HepG2 (cell line): ENCODE measurements around the gene CHDH. TPM values are rescaled to one million over a fixed set of nuclear protein-coding genes. Genes with fewer than 3 reads are reported as not detected.

Experiments used
- ELF4 ChIP-seq: sonication (generic); formaldehyde crosslinking; IDR thresholded peaks from 2 replicates; pipeline ENCODE4 v1.5.0; 2020; ENCODE audit warnings: missing genetic modification reagents, mild to moderate bottlenecking, moderate library complexity, borderline replicate concordance
- HDAC2 ChIP-seq: sonication (generic); formaldehyde crosslinking; IDR thresholded peaks from 2 replicates; pipeline ENCODE4 v1.4.0; 2020; ENCODE audit warnings: missing genetic modification reagents
- KLF11 ChIP-seq: IDR thresholded peaks from 2 replicates; pipeline ENCODE4 v1.6.1; 2016; ENCODE audit warnings: missing compliant biosample characterization
- NCOA5 ChIP-seq: sonication (generic); formaldehyde crosslinking; IDR thresholded peaks from 2 replicates; pipeline ENCODE4 v1.4.0; 2020; ENCODE audit warnings: missing genetic modification reagents
- PHF8 ChIP-seq: sonication (generic); formaldehyde crosslinking; IDR thresholded peaks from 2 replicates; pipeline ENCODE4 v1.5.0; 2020; ENCODE audit warnings: missing genetic modification reagents
- POLR2AphosphoS2 ChIP-seq: IDR thresholded peaks from 2 replicates; pipeline ENCODE4 v1.6.1; 2011; ENCODE audit warnings: low read depth, low read length, improper control_type of control experiment
- PRPF4 ChIP-seq: fragments of 200-400 bp; formaldehyde crosslinking; IDR thresholded peaks from 2 replicates; pipeline ENCODE4 v1.6.1; 2016; ENCODE audit warnings: low read length, low read depth; ENCODE audit not compliant: poor library complexity, severe bottlenecking
- RNF2 ChIP-seq: fragments of 450-650 bp; conservative IDR thresholded peaks from 2 replicates; pipeline ENCODE4 v1.6.1; 2016; ENCODE audit warnings: low read depth
- SALL2 ChIP-seq: sonication (generic); formaldehyde crosslinking; IDR thresholded peaks from 2 replicates; pipeline ENCODE4 v1.8.1; 2023; ENCODE audit warnings: mild to moderate bottlenecking, missing genetic modification reagents, inconsistent platforms
- SMAD9 ChIP-seq: sonication (generic); formaldehyde crosslinking; IDR thresholded peaks from 2 replicates; pipeline ENCODE4 v1.5.1; 2020; ENCODE audit warnings: mild to moderate bottlenecking, missing genetic modification reagents
- SP4 ChIP-seq: sonication (generic); formaldehyde crosslinking; IDR thresholded peaks from 2 replicates; pipeline ENCODE4 v1.8.1; 2023; ENCODE audit warnings: mild to moderate bottlenecking, missing genetic modification reagents
- TEAD2 ChIP-seq: sonication (generic); formaldehyde crosslinking; IDR thresholded peaks from 2 replicates; pipeline ENCODE4 v1.9.0; 2021; ENCODE audit warnings: missing genetic modification reagents
- ZNF136 ChIP-seq: sonication (generic); formaldehyde crosslinking; IDR thresholded peaks from 2 replicates; pipeline ENCODE4 v1.8.1; 2022; ENCODE audit warnings: low read depth, mild to moderate bottlenecking, moderate library complexity, missing genetic modification reagents
- ZNF235 ChIP-seq: sonication (generic); formaldehyde crosslinking; IDR thresholded peaks from 2 replicates; pipeline ENCODE4 v1.8.1; 2023; ENCODE audit warnings: mild to moderate bottlenecking, missing genetic modification reagents, borderline replicate concordance
- ZNF3 ChIP-seq: IDR thresholded peaks from 2 replicates; pipeline ENCODE4 v1.7.0; 2017; ENCODE audit warnings: inconsistent platforms
- ZNF430 ChIP-seq: sonication (generic); formaldehyde crosslinking; IDR thresholded peaks from 2 replicates; pipeline ENCODE4 v1.9.0; 2021; ENCODE audit warnings: mild to moderate bottlenecking, missing genetic modification reagents
- ZNF567 ChIP-seq: sonication (generic); formaldehyde crosslinking; IDR thresholded peaks from 2 replicates; pipeline ENCODE4 v1.8.1; 2023; ENCODE audit warnings: mild to moderate bottlenecking, missing genetic modification reagents, borderline replicate concordance
- ZNF644 ChIP-seq: IDR thresholded peaks from 2 replicates; pipeline ENCODE4 v1.6.1; 2016; ENCODE audit warnings: low read depth
- ZNF709 ChIP-seq: sonication (generic); formaldehyde crosslinking; IDR thresholded peaks from 2 replicates; pipeline ENCODE4 v1.5.0; 2020; ENCODE audit warnings: mild to moderate bottlenecking, missing genetic modification reagents
- polyA plus RNA-seq, 8 experiments: library from polyadenylated mRNA; depleted of rRNA in 3 of 8; stranded (reverse) in 7 of 8; unstranded in 1 of 8; fragments of >200 nt; fragmentation: Illumina TruSeq in 4 of 8; extraction: Trizol in 4 of 8; gene quantifications; 2 replicates each; pipeline versions ENCODE4 v1.2.1 to v1.2.3, GENCODE V29; 2011 to 2016; ENCODE audit warnings: low read depth in 4 of 8, missing spikeins in 1 of 8, mixed read lengths in 1 of 8; ENCODE audit not compliant: insufficient read depth in 1 of 8
- total RNA-seq, 5 experiments: library from RNA; depleted of rRNA; stranded (reverse); fragments of >200 nt; fragmentation: Illumina TruSeq; extraction: Trizol; gene quantifications; 2 replicates each; pipeline ENCODE4 v1.2.3, GENCODE V29; 2016; ENCODE audit warnings: low read depth in 1 of 5
- TF ChIP-seq, protein P1 (sequence below): sonication (generic); formaldehyde crosslinking; IDR thresholded peaks from 2 replicates; pipeline ENCODE4 v1.8.0; 2022; ENCODE audit warnings: mild to moderate bottlenecking, missing genetic modification reagents, moderate library complexity
- TF ChIP-seq, protein P2 (sequence below): sonication (generic); formaldehyde crosslinking; IDR thresholded peaks from 2 replicates; pipeline ENCODE4 v1.4.0; 2020; ENCODE audit warnings: low read depth, mild to moderate bottlenecking, missing genetic modification reagents
- TF ChIP-seq, protein P3 (sequence below): sonication (generic); formaldehyde crosslinking; conservative IDR thresholded peaks from 2 replicates; pipeline ENCODE4 v1.4.0; 2020; ENCODE audit warnings: mild to moderate bottlenecking, missing genetic modification reagents, moderate library complexity
- TF ChIP-seq, protein P4 (sequence below): sonication (generic); formaldehyde crosslinking; IDR thresholded peaks from 2 replicates; pipeline ENCODE4 v1.5.0; 2020; ENCODE audit warnings: missing genetic modification reagents

The CHDH gene
- total and polyA plus RNA-seq, 2 of the 13 experiments (the other 11 are each of a cell fraction or from before 2014, with no cell fraction given), result 28.1 to 48.9 TPM

DNA sequence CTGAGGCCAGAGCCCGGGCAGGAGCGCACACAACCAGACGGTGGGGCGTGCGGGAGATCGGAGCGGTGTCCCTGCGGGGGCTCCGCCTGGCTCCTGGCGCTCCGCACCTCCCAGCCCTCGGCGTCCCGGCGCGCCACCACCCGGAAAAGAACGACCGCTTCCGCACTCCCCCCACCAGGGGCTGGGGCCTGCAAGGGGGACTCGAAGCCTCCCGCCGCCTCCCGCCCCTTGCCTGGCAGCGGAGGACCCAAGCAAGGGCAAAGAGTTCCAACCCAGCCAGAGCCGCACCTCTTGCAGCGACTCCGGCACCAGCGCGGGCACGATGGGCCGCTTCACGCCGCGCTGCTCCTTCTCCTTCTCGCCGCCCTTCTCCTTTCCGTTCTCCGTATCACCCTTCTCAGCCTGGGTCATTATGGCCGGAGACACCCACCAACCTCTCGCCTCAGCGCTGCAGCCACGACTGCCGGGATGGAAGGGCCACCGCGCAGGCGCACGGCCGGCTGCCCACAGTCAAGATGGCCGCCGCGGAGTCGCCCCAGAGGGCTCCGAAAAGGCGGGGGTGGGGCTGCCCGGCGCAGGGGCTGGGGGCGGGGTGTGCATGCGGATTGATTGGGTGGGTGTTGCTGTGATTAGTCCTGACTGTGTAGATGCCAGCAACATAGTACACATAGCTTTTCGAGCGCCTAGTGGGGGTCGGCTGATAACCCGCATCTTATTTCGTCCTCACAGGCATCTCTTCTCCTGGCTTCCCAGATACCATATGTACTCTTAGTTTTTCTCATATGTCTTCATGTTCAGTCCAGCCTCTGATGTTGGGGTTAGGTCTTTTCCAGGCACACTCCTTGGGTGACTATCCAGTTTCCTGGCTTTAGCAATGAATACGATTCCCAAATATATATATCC lies 35.7 kb upstream of the CHDH start, which contains the start of gene ACTR8 (continued):
- TF ChIP-seq ZNF709 (CRISPR knock-in tag), result no peak; the same call in 1 of the 2 replicates
- no peak for TF ChIP-seq SMAD9 (CRISPR knock-in tag)
- TF ChIP-seq, protein P1, sequence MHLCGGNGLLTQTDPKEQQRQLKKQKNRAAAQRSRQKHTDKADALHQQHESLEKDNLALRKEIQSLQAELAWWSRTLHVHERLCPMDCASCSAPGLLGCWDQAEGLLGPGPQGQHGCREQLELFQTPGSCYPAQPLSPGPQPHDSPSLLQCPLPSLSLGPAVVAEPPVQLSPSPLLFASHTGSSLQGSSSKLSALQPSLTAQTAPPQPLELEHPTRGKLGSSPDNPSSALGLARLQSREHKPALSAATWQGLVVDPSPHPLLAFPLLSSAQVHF (CRISPR knock-in tag), result no peak
- TF ChIP-seq ZNF430 (CRISPR knock-in tag), result peak; percentile 89; the same call in 1 of the 2 replicates
- TF ChIP-seq, protein P2, sequence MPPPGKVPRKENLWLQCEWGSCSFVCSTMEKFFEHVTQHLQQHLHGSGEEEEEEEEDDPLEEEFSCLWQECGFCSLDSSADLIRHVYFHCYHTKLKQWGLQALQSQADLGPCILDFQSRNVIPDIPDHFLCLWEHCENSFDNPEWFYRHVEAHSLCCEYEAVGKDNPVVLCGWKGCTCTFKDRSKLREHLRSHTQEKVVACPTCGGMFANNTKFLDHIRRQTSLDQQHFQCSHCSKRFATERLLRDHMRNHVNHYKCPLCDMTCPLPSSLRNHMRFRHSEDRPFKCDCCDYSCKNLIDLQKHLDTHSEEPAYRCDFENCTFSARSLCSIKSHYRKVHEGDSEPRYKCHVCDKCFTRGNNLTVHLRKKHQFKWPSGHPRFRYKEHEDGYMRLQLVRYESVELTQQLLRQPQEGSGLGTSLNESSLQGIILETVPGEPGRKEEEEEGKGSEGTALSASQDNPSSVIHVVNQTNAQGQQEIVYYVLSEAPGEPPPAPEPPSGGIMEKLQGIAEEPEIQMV (CRISPR knock-in tag), result 0 out of 2 replicates have a peak, but pooled peaks have one; percentile 74
- TF ChIP-seq SP4 (CRISPR knock-in tag), result peak; percentile 85
- no peak for TF ChIP-seq NCOA5
- TF ChIP-seq ZNF644, result no peak
- peak; percentile 79; the same call in 1 of the 2 replicates for TF ChIP-seq ZNF235
- TF ChIP-seq SALL2 (CRISPR knock-in tag), result peak; percentile 41; the same call in 1 of the 2 replicates
- TF ChIP-seq ZNF3 (CRISPR knock-in tag), result no peak
- TF ChIP-seq, protein P3, sequence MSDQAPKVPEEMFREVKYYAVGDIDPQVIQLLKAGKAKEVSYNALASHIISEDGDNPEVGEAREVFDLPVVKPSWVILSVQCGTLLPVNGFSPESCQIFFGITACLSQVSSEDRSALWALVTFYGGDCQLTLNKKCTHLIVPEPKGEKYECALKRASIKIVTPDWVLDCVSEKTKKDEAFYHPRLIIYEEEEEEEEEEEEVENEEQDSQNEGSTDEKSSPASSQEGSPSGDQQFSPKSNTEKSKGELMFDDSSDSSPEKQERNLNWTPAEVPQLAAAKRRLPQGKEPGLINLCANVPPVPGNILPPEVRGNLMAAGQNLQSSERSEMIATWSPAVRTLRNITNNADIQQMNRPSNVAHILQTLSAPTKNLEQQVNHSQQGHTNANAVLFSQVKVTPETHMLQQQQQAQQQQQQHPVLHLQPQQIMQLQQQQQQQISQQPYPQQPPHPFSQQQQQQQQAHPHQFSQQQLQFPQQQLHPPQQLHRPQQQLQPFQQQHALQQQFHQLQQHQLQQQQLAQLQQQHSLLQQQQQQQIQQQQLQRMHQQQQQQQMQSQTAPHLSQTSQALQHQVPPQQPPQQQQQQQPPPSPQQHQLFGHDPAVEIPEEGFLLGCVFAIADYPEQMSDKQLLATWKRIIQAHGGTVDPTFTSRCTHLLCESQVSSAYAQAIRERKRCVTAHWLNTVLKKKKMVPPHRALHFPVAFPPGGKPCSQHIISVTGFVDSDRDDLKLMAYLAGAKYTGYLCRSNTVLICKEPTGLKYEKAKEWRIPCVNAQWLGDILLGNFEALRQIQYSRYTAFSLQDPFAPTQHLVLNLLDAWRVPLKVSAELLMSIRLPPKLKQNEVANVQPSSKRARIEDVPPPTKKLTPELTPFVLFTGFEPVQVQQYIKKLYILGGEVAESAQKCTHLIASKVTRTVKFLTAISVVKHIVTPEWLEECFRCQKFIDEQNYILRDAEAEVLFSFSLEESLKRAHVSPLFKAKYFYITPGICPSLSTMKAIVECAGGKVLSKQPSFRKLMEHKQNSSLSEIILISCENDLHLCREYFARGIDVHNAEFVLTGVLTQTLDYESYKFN, result peak; percentile 58
- peak; percentile 68; the same call in 1 of the 2 replicates for TF ChIP-seq ZNF567 (CRISPR knock-in tag)
- TF ChIP-seq RNF2, result 0 out of 2 replicates have a peak, but pooled peaks have one; percentile 52
- TF ChIP-seq ZNF136 (CRISPR knock-in tag), result 0 out of 2 replicates have a peak, but pooled peaks have one; percentile 23
- peak; percentile 91 for TF ChIP-seq ELF4 (CRISPR knock-in tag)
- TF ChIP-seq, protein P4, sequence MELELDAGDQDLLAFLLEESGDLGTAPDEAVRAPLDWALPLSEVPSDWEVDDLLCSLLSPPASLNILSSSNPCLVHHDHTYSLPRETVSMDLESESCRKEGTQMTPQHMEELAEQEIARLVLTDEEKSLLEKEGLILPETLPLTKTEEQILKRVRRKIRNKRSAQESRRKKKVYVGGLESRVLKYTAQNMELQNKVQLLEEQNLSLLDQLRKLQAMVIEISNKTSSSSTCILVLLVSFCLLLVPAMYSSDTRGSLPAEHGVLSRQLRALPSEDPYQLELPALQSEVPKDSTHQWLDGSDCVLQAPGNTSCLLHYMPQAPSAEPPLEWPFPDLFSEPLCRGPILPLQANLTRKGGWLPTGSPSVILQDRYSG (CRISPR knock-in tag), result no peak
- TF ChIP-seq POLR2AphosphoS2, result 0 out of 2 replicates have a peak, but pooled peaks have one; percentile 74
- no peak; the same call in 1 of the 2 replicates for TF ChIP-seq KLF11 (CRISPR knock-in tag)
- peak; percentile 97 for TF ChIP-seq PHF8 (CRISPR knock-in tag)
- no peak for TF ChIP-seq PRPF4
- no peak for TF ChIP-seq TEAD2
- TF ChIP-seq HDAC2, result 0 out of 2 replicates have a peak, but pooled peaks have one; percentile 45
